HepG2 (cell line): ENCODE data around the gene SLC2A4. TPM values are rescaled to one million over a fixed set of nuclear protein-coding genes. Genes with fewer than 3 reads are reported as not detected.

Experiments
- ELF1 ChIP-seq: sonication (generic); formaldehyde crosslinking; IDR thresholded peaks from 2 replicates; pipeline ENCODE4 v1.4.0; 2020; ENCODE audit warnings: missing genetic modification reagents
- ETV6 ChIP-seq: sonication (generic); formaldehyde crosslinking; conservative IDR thresholded peaks from 2 replicates; pipeline ENCODE4 v1.4.0; 2020; ENCODE audit warnings: missing genetic modification reagents
- GATAD1 ChIP-seq: IDR thresholded peaks from 2 replicates; pipeline ENCODE4 v1.6.1; 2016; ENCODE audit warnings: missing genetic modification reagents, missing compliant biosample characterization
- HOXD1 ChIP-seq: sonication (generic); formaldehyde crosslinking; IDR thresholded peaks from 2 replicates; pipeline ENCODE4 v1.5.0; 2020; ENCODE audit warnings: missing genetic modification reagents
- MXI1 ChIP-seq: IDR thresholded peaks from 3 replicates; pipeline ENCODE4 v1.6.1; 2012; ENCODE audit warnings: low read depth, low read length, inconsistent platforms, borderline replicate concordance
- NCOA2 ChIP-seq: sonication (generic); formaldehyde crosslinking; IDR thresholded peaks from 2 replicates; pipeline ENCODE4 v1.8.0; 2022; ENCODE audit warnings: inconsistent platforms
- NR2F1 ChIP-seq, 2 experiments: fragments of 450-650 bp in 1 of 2; formaldehyde crosslinking in 1 of 2; IDR thresholded peaks; 2 replicates each; pipeline versions ENCODE4 v1.5.0 to v1.6.1; 2016 to 2020; ENCODE audit warnings: mild to moderate bottlenecking in 1 of 2, missing compliant biosample characterization in 1 of 2, missing genetic modification reagents in 1 of 2, moderate library complexity in 1 of 2
- POLR2A ChIP-seq, 2 experiments: IDR thresholded peaks; 2 replicates each; pipeline ENCODE4 v1.6.1; 2011; ENCODE audit warnings: low read depth in 2 of 2, low read length in 2 of 2, mild to moderate bottlenecking in 1 of 2, moderate library complexity in 1 of 2; ENCODE audit not compliant: insufficient read depth in 1 of 2
- RFX1 ChIP-seq: fragments of 450-650 bp; IDR thresholded peaks from 2 replicates; pipeline ENCODE4 v1.6.1; 2017
- SMAD9 ChIP-seq: sonication (generic); formaldehyde crosslinking; IDR thresholded peaks from 2 replicates; pipeline ENCODE4 v1.5.1; 2020; ENCODE audit warnings: mild to moderate bottlenecking, missing genetic modification reagents
- ZBTB14 ChIP-seq: sonication (generic); formaldehyde crosslinking; IDR thresholded peaks from 2 replicates; pipeline ENCODE4 v1.4.0; 2020; ENCODE audit warnings: missing genetic modification reagents
- ZNF205 ChIP-seq: IDR thresholded peaks from 2 replicates; pipeline ENCODE4 v1.6.1; 2018; ENCODE audit warnings: missing biosample characterization, missing genetic modification reagents
- ZNF331 ChIP-seq: sonication (generic); formaldehyde crosslinking; IDR thresholded peaks from 2 replicates; pipeline ENCODE4 v1.4.0; 2020; ENCODE audit warnings: missing genetic modification reagents
- ZNF343 ChIP-seq: sonication (generic); formaldehyde crosslinking; IDR thresholded peaks from 2 replicates; pipeline ENCODE4 v1.4.0; 2020; ENCODE audit warnings: mild to moderate bottlenecking, missing genetic modification reagents
- ZNF441 ChIP-seq: sonication (generic); formaldehyde crosslinking; IDR thresholded peaks from 2 replicates; pipeline ENCODE4 v1.7.0; 2021; ENCODE audit warnings: missing genetic modification reagents, borderline replicate concordance
- ZNF549 ChIP-seq: sonication (generic); formaldehyde crosslinking; IDR thresholded peaks from 2 replicates; pipeline ENCODE4 v1.5.0; 2020; ENCODE audit warnings: missing genetic modification reagents
- ZNF615 ChIP-seq: sonication (generic); formaldehyde crosslinking; IDR thresholded peaks from 2 replicates; pipeline ENCODE4 v1.5.0; 2020; ENCODE audit warnings: mild to moderate bottlenecking, missing genetic modification reagents, borderline replicate concordance
- ZNF660 ChIP-seq: sonication (generic); formaldehyde crosslinking; IDR thresholded peaks from 2 replicates; pipeline ENCODE4 v1.5.1; 2020; ENCODE audit warnings: mild to moderate bottlenecking, low read depth, missing genetic modification reagents, borderline replicate concordance
- polyA plus RNA-seq, 8 experiments: library from polyadenylated mRNA; depleted of rRNA in 3 of 8; stranded (reverse) in 7 of 8; unstranded in 1 of 8; fragments of >200 nt; fragmentation: Illumina TruSeq in 4 of 8; extraction: Trizol in 4 of 8; gene quantifications; 2 replicates each; pipeline versions ENCODE4 v1.2.1 to v1.2.3, GENCODE V29; 2011 to 2016; ENCODE audit warnings: low read depth in 4 of 8, missing spikeins in 1 of 8, mixed read lengths in 1 of 8; ENCODE audit not compliant: insufficient read depth in 1 of 8
- total RNA-seq, 5 experiments: library from RNA; depleted of rRNA; stranded (reverse); fragments of >200 nt; fragmentation: Illumina TruSeq; extraction: Trizol; gene quantifications; 2 replicates each; pipeline ENCODE4 v1.2.3, GENCODE V29; 2016; ENCODE audit warnings: low read depth in 1 of 5
- TF ChIP-seq, protein P1 (sequence below): sonication (generic); formaldehyde crosslinking; IDR thresholded peaks from 2 replicates; pipeline ENCODE4 v1.9.0; 2021; ENCODE audit warnings: mild to moderate bottlenecking, missing genetic modification reagents
- TF ChIP-seq, protein P2 (sequence below): IDR thresholded peaks from 2 replicates; pipeline ENCODE4 v1.6.1; 2016; ENCODE audit warnings: missing compliant biosample characterization, missing genetic modification reagents, borderline replicate concordance

SLC2A4 gene
- total and polyA plus RNA-seq, 2 of the 13 experiments (the other 11 are each of a cell fraction or from before 2014, with no cell fraction given): 4.9 to 5.8 TPM

DNA sequence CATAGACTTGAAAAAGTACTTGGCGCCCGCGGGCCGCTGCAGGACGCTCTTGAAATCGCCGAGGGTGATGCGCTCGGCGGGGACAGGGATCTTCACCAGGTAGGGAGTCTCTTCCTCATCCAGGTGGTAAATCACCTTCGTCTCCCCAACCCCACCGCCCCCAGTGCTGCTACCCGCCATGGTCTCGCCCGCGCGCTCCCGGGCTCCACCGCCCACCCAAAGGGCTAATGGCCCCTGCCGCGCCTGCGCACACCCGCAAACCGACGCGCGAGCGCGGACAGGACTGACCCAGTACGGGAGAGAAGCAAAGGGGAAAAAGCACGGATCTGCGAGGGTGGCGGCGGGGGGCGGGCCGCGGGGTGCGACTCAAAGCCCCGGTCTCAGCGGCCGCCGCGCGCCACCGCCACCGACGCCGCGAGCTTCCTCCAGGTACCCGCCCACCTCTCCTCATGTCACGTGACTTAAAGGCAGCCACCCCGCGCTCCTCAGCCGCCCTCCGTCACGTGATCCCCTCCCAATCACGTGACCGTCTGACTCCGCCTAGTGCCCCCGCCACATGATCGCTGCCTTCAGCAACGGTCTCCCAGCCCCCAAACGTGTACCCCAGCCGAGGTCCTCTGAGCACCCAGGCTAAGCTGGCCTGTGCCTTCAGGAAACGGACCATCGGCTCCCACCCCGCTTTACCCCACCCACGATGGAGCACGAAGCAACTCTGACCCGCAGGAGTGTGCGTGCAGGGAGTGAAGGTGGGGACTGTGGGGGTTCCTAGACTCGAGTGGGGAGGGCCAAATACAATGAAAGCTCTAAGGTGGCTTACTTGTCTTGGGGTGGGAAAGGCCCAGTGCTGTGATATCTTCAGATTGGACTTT lies 47.2 kb upstream of the SLC2A4 start, which contains the start of gene DVL2 (continued):
- TF ChIP-seq ELF1 (CRISPR knock-in tag) (peak; percentile 30; the same call in 1 of the 2 replicates), RFX1 (no peak), MXI1 (no peak; the same call in 2 of the 3 replicates), HOXD1 (peak; percentile 83; the same call in 1 of the 2 replicates), NR2F1 (CRISPR knock-in tag; IDR thresholded peaks at IDR 0.05) (0 out of 4 replicates have a peak, but pooled peaks of 1 of the 2 experiments have one; percentile 28), SMAD9 (CRISPR knock-in tag) (0 out of 2 replicates have a peak, but pooled peaks have one; percentile 32), ETV6 (no peak), ZNF343 (CRISPR knock-in tag) (no peak), ZNF331 (CRISPR knock-in tag) (peak; percentile 66), POLR2A (IDR thresholded peaks at IDR 0.05; ENCODE audit: insufficient read depth in 1 of 2, low read depth in 2 of 2, low read length in 2 of 2) (peak; percentile 45 to 93; a peak in 3 of 4 replicates), NCOA2 (CRISPR knock-in tag) (peak; percentile 76), ZNF205 (CRISPR knock-in tag) (0 out of 2 replicates have a peak, but pooled peaks have one; percentile 57), ZNF615 (CRISPR knock-in tag) (no peak), ZNF660 (CRISPR knock-in tag) (no peak), ZNF549 (no peak), ZBTB14 (CRISPR knock-in tag) (peak; percentile 86), ZNF441 (CRISPR knock-in tag) (no peak; the same call in 1 of the 2 replicates), GATAD1 (peak; percentile 97)
- TF ChIP-seq, protein P1, sequence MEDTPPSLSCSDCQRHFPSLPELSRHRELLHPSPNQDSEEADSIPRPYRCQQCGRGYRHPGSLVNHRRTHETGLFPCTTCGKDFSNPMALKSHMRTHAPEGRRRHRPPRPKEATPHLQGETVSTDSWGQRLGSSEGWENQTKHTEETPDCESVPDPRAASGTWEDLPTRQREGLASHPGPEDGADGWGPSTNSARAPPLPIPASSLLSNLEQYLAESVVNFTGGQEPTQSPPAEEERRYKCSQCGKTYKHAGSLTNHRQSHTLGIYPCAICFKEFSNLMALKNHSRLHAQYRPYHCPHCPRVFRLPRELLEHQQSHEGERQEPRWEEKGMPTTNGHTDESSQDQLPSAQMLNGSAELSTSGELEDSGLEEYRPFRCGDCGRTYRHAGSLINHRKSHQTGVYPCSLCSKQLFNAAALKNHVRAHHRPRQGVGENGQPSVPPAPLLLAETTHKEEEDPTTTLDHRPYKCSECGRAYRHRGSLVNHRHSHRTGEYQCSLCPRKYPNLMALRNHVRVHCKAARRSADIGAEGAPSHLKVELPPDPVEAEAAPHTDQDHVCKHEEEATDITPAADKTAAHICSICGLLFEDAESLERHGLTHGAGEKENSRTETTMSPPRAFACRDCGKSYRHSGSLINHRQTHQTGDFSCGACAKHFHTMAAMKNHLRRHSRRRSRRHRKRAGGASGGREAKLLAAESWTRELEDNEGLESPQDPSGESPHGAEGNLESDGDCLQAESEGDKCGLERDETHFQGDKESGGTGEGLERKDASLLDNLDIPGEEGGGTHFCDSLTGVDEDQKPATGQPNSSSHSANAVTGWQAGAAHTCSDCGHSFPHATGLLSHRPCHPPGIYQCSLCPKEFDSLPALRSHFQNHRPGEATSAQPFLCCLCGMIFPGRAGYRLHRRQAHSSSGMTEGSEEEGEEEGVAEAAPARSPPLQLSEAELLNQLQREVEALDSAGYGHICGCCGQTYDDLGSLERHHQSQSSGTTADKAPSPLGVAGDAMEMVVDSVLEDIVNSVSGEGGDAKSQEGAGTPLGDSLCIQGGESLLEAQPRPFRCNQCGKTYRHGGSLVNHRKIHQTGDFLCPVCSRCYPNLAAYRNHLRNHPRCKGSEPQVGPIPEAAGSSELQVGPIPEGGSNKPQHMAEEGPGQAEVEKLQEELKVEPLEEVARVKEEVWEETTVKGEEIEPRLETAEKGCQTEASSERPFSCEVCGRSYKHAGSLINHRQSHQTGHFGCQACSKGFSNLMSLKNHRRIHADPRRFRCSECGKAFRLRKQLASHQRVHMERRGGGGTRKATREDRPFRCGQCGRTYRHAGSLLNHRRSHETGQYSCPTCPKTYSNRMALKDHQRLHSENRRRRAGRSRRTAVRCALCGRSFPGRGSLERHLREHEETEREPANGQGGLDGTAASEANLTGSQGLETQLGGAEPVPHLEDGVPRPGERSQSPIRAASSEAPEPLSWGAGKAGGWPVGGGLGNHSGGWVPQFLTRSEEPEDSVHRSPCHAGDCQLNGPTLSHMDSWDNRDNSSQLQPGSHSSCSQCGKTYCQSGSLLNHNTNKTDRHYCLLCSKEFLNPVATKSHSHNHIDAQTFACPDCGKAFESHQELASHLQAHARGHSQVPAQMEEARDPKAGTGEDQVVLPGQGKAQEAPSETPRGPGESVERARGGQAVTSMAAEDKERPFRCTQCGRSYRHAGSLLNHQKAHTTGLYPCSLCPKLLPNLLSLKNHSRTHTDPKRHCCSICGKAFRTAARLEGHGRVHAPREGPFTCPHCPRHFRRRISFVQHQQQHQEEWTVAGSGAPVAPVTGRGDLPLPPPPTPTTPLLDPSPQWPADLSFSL: no peak
- TF ChIP-seq, protein P2, sequence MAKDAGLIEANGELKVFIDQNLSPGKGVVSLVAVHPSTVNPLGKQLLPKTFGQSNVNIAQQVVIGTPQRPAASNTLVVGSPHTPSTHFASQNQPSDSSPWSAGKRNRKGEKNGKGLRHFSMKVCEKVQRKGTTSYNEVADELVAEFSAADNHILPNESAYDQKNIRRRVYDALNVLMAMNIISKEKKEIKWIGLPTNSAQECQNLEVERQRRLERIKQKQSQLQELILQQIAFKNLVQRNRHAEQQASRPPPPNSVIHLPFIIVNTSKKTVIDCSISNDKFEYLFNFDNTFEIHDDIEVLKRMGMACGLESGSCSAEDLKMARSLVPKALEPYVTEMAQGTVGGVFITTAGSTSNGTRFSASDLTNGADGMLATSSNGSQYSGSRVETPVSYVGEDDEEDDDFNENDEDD (CRISPR knock-in tag): peak; percentile 93
